Upper lobe of left lung (tissue), 6 donors: ENCODE data around the gene NAP1L4. TPM values are rescaled to one million over a fixed set of nuclear protein-coding genes. Genes with fewer than 3 reads are reported as not detected.

ENCODE experiments used
- ATAC-seq, 2 donors: fragments of 200-7000 bp; cut with Tn5 transposase; one replicate each; pipeline ENCODE4 v1.9.1; 2022; ENCODE audit warnings: mild to moderate bottlenecking in 2 of 2, moderate library complexity in 2 of 2; ENCODE audit not compliant: low FRiP score in 2 of 2
- DNase-seq, 2 donors: peaks; one replicate each; pipeline ENCODE4 v3.0.0-alpha.2; 2019 to 2020
- H3K27ac ChIP-seq, 4 donors: fragments of 200-600 bp; sonication (generic); one replicate each; pipeline ENCODE4 v1.5.1; 2016 to 2019
- H3K27me3 ChIP-seq, 4 donors: fragments of 200-600 bp; sonication (generic); one replicate each; pipeline ENCODE4 v1.5.1; 2017 to 2019
- H3K36me3 ChIP-seq, 4 donors: fragments of 200-600 bp; sonication (generic); one replicate each; pipeline ENCODE4 v1.5.1; 2016 to 2019
- H3K4me1 ChIP-seq, 4 donors: fragments of 200-600 bp; sonication (generic); one replicate each; pipeline ENCODE4 v1.5.1; 2018 to 2019
- H3K4me3 ChIP-seq, 4 donors: fragments of 200-600 bp; sonication (generic); one replicate each; pipeline ENCODE4 v1.5.1; 2017 to 2019; ENCODE audit warnings: mild to moderate bottlenecking in 2 of 4, moderate library complexity in 1 of 4
- H3K9me3 ChIP-seq, 4 donors: fragments of 200-600 bp; sonication (generic); one replicate each; pipeline ENCODE4 v1.5.1; 2018 to 2019
- CTCF ChIP-seq, 6 experiments: fragments of 450-650 bp in 4 of 6; fragments of 200-600 bp in 2 of 6; sonication (generic) in 2 of 6; IDR thresholded peaks; one replicate each; pipeline ENCODE4 v1.5.1; 2016 to 2019; ENCODE audit warnings: antibody characterized with exemption in 6 of 6
- EP300 ChIP-seq, 4 donors: sonication (generic); formaldehyde crosslinking; IDR thresholded peaks; one replicate each; pipeline ENCODE4 v1.5.1; 2017; ENCODE audit warnings: antibody characterized with exemption in 4 of 4, control low read depth in 2 of 4
- POLR2A ChIP-seq, 4 donors: fragments of 450-650 bp; IDR thresholded peaks; one replicate each; pipeline ENCODE4 v1.5.1; 2016 to 2017; ENCODE audit warnings: antibody characterized with exemption in 4 of 4, mild to moderate bottlenecking in 2 of 4
- POLR2AphosphoS5 ChIP-seq, 2 donors: sonication (generic); formaldehyde crosslinking; IDR thresholded peaks; one replicate each; pipeline ENCODE4 v1.5.1; 2017; ENCODE audit warnings: antibody characterized with exemption in 2 of 2
- WGBS, 2 donors: methylation state at CpG; one replicate each; pipeline ENCODE4 v1.1.5; 2017 to 2018; 5-methylcytosine and 5-hydroxymethylcytosine counted together
- total RNA-seq, 6 donors: library from RNA; depleted of rRNA in 4 of 6; stranded (reverse); fragments of >200 nt in 4 of 6; gene quantifications; one replicate each; pipeline versions ENCODE4 v1.1.0 to v1.2.1, GENCODE V29; 2016 to 2021
- donor health status: DM: no; HTN: no; CAD: no; lungs with moderate emphysema.
- donor health status: DM: no; HTN: yes; CAD: no; lungs with severe emphysema.

The NAP1L4 gene
- total RNA-seq, 6 donors from 2014 or later, result 81.1 to 194 (median 103) TPM

- DNase-seq, result no peak
- Histone ChIP-seq H3K27ac (no peak overlapping the region), H3K27me3 (no peaks in the 10 kb centered on the region), H3K4me3 (no peak overlapping the region), H3K9me3 (no peaks in the 10 kb centered on the region), H3K36me3 (peaks cover 22 to 83% (median 52%) of the 10 kb centered on the region in 4 donors), H3K4me1 (peaks cover 0 to 17% (median 8%) of the 10 kb centered on the region in 4 donors)
- 94 to 95% methylated on average over 4 to 8 of the region's 8 CpGs for WGBS, 2 donors
- ATAC-seq, result peak in 1 of 2 donors; percentile 16
- TF ChIP-seq POLR2A (IDR thresholded peaks at IDR 0.05) (no peak), CTCF (IDR thresholded peaks at IDR 0.05) (no peak), POLR2AphosphoS5 (IDR thresholded peaks at IDR 0.05) (no peak), EP300 (IDR thresholded peaks at IDR 0.05) (no peak)
Observed at GRCh38 chr11:3026803-3027202, 34.7 kb upstream of the NAP1L4 start.

GRCh38 chr11:3022982-3023381 lies 30.9 kb upstream of the NAP1L4 start:
- Histone ChIP-seq H3K4me3 (no peak overlapping the region), H3K27ac (peak overlapping the region in 2 of 4 donors; percentile 27 to 36)
- no peak for ATAC-seq

GRCh38 chr11:3022300-3022967 lies 30.3 kb upstream of the NAP1L4 start:
- 71 to 88% methylated on average over 14 of the region's 14 CpGs for WGBS, 2 donors
- ATAC-seq, result peak in 1 of 2 donors; percentile 50
- H3K4me1 ChIP-seq, result peaks cover 0 to 10% (median 2%) of the 10 kb centered on the region in 4 donors
- peaks cover 25 to 82% (median 57%) of the 10 kb centered on the region in 4 donors for H3K36me3 ChIP-seq
- no peak for DNase-seq
- H3K9me3 ChIP-seq, result no peaks in the 10 kb centered on the region
- H3K27ac ChIP-seq, result peak overlapping the region in 2 of 4 donors; percentile 27 to 36
- H3K4me3 ChIP-seq, result no peak overlapping the region
- no peaks in the 10 kb centered on the region for H3K27me3 ChIP-seq
- no peak for TF ChIP-seq CTCF (IDR thresholded peaks at IDR 0.05)
- no peak for TF ChIP-seq POLR2AphosphoS5 (IDR thresholded peaks at IDR 0.05)
- TF ChIP-seq POLR2A (IDR thresholded peaks at IDR 0.05), result no peak
- no peak for TF ChIP-seq EP300 (IDR thresholded peaks at IDR 0.05)

More at GRCh38 chr11:3022982-3023381, 30.9 kb upstream of the NAP1L4 start:
- Histone ChIP-seq H3K27me3 (no peaks in the 10 kb centered on the region), H3K36me3 (peaks cover 22 to 82% (median 54%) of the 10 kb centered on the region in 4 donors), H3K4me1 (peaks cover 0 to 10% (median 2%) of the 10 kb centered on the region in 4 donors), H3K9me3 (no peaks in the 10 kb centered on the region)
- no peak for DNase-seq
- WGBS, 2 donors, result 84 to 86% methylated on average over 4 of the region's 4 CpGs
- TF ChIP-seq POLR2AphosphoS5 (IDR thresholded peaks at IDR 0.05), result no peak
- no peak for TF ChIP-seq EP300 (IDR thresholded peaks at IDR 0.05)
- TF ChIP-seq POLR2A (IDR thresholded peaks at IDR 0.05), result no peak
- no peak for TF ChIP-seq CTCF (IDR thresholded peaks at IDR 0.05)

GRCh38 chr11:3021125-3021524 lies 29.0 kb upstream of the NAP1L4 start:
- Histone ChIP-seq H3K9me3 (no peaks in the 10 kb centered on the region), H3K27me3 (no peaks in the 10 kb centered on the region), H3K4me1 (peaks cover 0 to 10% (median 2%) of the 10 kb centered on the region in 4 donors), H3K4me3 (no peak overlapping the region), H3K27ac (no peak overlapping the region), H3K36me3 (peaks cover 26 to 83% (median 58%) of the 10 kb centered on the region in 4 donors)
- TF ChIP-seq CTCF (IDR thresholded peaks at IDR 0.05) (peak in 3 of 6 experiments; percentile 42 to 53 (median 50)), EP300 (IDR thresholded peaks at IDR 0.05) (no peak)
- ATAC-seq (no peak), DNase-seq (no peak)
- 61 to 75% methylated on average over 4 of the region's 4 CpGs for WGBS, 2 donors

GRCh38 chr11:3020011-3020410 lies 27.9 kb upstream of the NAP1L4 start:
- Histone ChIP-seq H3K4me1 (peaks cover 0 to 10% (median 2%) of the 10 kb centered on the region in 4 donors), H3K4me3 (no peak overlapping the region), H3K36me3 (peaks cover 28 to 83% (median 56%) of the 10 kb centered on the region in 4 donors), H3K27ac (no peak overlapping the region), H3K27me3 (no peaks in the 10 kb centered on the region), H3K9me3 (no peaks in the 10 kb centered on the region)
- ATAC-seq, result no peak
- no peak for TF ChIP-seq EP300 (IDR thresholded peaks at IDR 0.05)
- TF ChIP-seq POLR2A (IDR thresholded peaks at IDR 0.05), result no peak
- TF ChIP-seq CTCF (IDR thresholded peaks at IDR 0.05), result no peak
- no peak for TF ChIP-seq POLR2AphosphoS5 (IDR thresholded peaks at IDR 0.05)
- DNase-seq, result no peak
- 93 to 96% methylated on average over 8 to 12 of the region's 12 CpGs for WGBS, 2 donors
